ENCODE data around the gene PBRM1.
"Not testable (repeated sequence)": the region's sequence is repeated elsewhere in the genome, so short reads cannot be mapped to it uniquely, and the experiment has no call there.

The PBRM1 gene

GRCh38 chr3:52528586-52529375 lies 156.9 kb downstream of the PBRM1 start:
- DNase-seq (ENCODE audit: extremely low read depth, low read depth), result no peak

GRCh38 chr3:52527732-52528585 lies 157.8 kb downstream of the PBRM1 start:
- no peak for TF ChIP-seq CTCF (IDR thresholded peaks at IDR 0.05; ENCODE audit: low read depth, low read length, missing control alignments)
- no peak overlapping the region for H3K4me3 ChIP-seq (replicated peaks; ENCODE audit: low read depth, low read length)
- DNase-seq (ENCODE audit: extremely low read depth, low read depth), result no peak

More at GRCh38 chr3:52528586-52529375, 156.9 kb downstream of the PBRM1 start:
- no peak overlapping the region for H3K4me3 ChIP-seq (replicated peaks; ENCODE audit: low read depth, low read length)
- no peak for TF ChIP-seq CTCF (IDR thresholded peaks at IDR 0.05; ENCODE audit: low read depth, low read length, missing control alignments)

DNA sequence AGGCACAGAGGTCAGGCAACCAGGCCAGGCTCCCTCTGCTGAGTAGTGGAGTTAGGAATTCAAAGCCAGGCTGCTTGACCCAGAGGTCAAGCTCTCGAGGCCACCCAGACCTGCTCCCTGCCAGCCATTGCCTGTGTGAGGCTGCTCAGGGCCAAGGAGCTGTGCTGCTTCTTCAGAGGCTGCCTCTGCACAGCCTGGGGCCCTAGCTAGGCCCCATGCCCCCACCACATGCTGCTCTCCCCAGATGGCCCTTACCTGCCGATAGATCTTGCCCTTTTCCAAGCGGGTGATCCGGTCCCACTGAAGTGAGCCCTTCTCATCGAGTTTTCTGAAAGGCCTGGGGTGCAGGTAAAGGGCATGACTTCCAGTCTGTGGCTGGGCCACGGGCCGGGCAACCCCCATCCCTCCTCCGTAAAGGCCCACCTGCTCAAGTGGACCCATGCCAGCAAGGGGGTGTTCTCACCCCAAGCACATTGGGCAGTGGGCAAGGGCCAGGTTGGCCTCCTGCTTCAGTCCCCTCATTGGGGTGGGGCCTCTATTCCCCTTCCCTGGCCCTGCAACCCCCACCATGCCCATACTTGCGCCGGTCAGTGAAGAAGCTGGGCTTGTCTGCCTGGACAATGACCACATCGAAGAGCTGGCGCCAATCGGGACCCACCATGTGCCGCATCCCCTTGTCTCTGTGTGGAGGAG lies 158.5 kb downstream of the PBRM1 start:
- DNase-seq (ENCODE audit: extremely low read depth, low read depth), result no peak
- no peak overlapping the region for H3K4me3 ChIP-seq (replicated peaks; ENCODE audit: low read depth, low read length)
- no peak for TF ChIP-seq CTCF (IDR thresholded peaks at IDR 0.05; ENCODE audit: low read depth, low read length, missing control alignments)

GRCh38 chr3:52526671-52527038 lies 159.1 kb downstream of the PBRM1 start:
- not testable (repeated sequence) for DNase-seq (ENCODE audit: extremely low read depth, low read depth); H3K4me3 ChIP-seq (replicated peaks; ENCODE audit: low read depth, low read length)

DNA sequence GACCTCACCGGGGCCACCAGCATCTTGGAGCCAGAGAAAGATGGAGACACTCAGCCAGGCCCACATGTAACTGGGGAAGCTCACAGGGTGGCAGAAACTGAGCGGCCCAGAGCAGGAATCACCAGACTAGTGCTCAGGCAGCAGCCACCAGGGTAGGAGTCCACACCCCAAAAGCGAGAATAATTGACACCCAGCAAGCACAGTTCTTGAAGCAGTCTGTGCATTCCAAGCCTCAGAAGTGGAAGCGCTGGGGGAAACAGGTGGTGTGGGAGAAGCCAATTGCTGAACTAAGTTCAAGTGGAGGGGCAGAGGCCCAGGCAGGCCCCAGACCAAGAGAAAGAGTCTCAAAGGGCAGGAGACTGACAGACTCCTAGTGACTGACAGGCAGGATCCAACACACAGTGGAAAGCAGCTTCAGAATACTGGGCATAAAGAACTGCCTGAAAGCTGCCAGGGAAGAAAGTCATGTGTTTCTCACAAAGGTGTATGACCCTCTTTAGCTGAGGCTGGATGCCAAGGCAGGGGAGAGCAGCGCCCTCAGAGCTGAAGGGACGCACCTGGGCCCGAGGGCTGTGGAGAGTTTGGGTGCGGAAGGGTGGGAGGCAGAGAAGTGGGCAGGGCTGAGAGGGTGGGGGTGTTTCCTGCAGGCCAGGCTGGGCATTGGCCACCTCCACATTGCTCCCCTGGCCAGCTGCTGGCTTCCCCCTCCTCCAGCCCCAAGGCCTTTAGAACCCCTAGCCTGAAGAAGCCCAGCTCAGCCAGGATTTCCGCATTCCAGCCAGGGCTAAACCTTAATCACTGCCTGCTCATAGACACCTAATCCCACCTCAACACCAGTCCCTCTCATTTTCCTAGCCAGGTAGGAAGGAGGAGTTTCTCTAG lies 159.8 kb downstream of the PBRM1 start:
- H3K4me3 ChIP-seq (replicated peaks; ENCODE audit: low read depth, low read length), result no peak overlapping the region
- no peak for TF ChIP-seq CTCF (IDR thresholded peaks at IDR 0.05; ENCODE audit: low read depth, low read length, missing control alignments)
- DNase-seq (ENCODE audit: extremely low read depth, low read depth), result no peak

DNA sequence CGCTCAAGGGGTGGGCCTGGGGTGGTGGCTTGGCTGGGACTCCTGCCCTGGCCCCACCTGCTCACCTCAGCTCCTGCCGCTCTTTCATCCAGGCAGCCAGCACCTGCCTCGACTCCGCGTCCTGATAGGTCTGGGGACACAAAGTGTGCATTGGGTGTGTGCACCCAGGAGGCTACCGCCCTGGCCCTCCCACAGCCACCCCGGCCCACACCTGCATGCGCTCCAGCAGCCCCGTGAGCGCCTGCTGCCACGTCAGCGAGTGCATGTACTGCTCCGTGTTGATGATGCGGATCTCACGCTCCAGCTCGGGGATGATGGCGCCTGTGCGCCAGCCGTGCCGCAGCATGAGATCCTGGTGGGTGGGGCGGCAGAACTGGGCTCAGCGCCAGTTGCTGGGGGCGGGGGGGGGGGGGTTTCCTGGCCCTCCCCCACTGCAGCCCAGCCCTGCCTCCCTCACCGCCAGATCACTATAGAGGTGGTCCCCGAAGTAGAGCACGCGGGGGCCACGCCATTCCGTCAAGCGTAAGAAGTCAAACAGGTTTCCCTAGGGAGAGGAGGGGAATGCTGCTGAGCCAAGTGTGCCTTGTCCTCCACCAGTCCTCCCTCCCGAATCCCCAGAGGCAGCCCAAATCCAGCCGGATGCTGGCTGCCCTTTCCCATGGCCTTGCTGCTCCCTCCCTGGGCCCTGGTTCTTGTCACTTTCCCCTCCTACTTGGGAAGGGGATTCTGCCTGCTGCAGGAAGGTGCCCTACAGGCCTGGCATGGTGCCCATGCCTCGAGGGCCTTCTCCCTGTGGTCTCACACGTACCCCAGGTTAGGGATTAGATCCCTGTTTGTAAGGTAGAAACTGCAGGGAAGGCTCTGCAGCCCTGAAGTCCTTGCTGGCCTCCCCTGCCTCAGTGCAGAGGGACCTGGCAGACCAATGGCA lies 160.7 kb downstream of the PBRM1 start:
- no peak for TF ChIP-seq CTCF (IDR thresholded peaks at IDR 0.05; ENCODE audit: low read depth, low read length, missing control alignments)
- no peak for DNase-seq (ENCODE audit: extremely low read depth, low read depth)
- H3K4me3 ChIP-seq (replicated peaks; ENCODE audit: low read depth, low read length), result no peak overlapping the region
